Stimulated activated CD8-positive, alpha-beta memory T cell treated with anti-CD3 and anti-CD28 coated beads, Interleukin-4, amount 100 ng/mL, for 24 hours (primary cell): ENCODE measurements around the gene GIMAP8.

Experiments
- DNase-seq: peaks from one replicate; pipeline ENCODE4 v3.0.0-alpha.2; 2020; ENCODE audit warnings: low read depth

The GIMAP8 gene

DNA sequence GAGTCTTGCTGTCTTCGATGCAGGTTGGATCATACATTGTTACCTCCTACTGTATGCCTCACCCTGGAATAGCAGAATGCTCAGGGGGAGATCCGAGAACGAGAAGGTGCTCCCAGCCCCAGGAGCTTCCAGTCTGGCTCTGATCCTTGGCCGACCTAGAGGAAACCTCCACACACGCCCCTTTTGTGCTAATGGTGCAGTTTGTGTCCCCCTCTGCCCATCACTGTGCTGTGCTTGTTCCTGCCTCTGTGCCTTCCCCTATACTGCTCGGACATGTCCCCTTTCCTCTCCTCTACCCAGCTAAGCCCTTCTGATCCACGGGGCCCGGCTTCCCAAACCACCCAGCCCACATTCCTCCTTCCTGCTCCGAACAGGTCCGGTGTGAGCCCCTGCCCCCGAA lies 38.8 kb upstream of the GIMAP8 start:
- DNase-seq: no peak

DNA sequence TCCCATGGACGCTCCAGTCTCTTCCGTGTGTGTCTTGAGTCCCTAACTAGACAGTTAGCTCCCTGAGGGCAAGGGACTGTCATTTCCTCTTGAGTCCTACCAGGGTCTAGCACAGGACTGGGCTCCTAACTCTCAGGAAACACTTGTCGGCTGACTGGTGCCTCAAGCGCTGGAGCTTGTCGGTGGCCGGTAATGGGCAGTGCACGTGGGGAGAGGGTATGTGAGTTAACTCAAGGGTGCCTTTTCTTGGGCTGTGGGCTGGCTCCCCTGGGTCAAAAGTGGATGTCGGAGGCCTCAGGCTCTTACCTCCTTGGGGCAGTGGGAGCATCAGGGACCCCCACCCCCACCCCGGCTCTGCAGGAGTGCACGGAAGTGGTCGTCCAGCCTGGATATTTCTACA lies 38.4 kb upstream of the GIMAP8 start:
- DNase-seq: no peak

GRCh38 chr7:150412518-150413488 lies 37.6 kb upstream of the GIMAP8 start:
- no peak for DNase-seq

- no peak for DNase-seq
These were observed 36.8 kb upstream of the GIMAP8 start for GRCh38 chr7:150413640-150414081.

GRCh38 chr7:150415161-150416153 lies 35.0 kb upstream of the GIMAP8 start:
- DNase-seq: no peak

DNA sequence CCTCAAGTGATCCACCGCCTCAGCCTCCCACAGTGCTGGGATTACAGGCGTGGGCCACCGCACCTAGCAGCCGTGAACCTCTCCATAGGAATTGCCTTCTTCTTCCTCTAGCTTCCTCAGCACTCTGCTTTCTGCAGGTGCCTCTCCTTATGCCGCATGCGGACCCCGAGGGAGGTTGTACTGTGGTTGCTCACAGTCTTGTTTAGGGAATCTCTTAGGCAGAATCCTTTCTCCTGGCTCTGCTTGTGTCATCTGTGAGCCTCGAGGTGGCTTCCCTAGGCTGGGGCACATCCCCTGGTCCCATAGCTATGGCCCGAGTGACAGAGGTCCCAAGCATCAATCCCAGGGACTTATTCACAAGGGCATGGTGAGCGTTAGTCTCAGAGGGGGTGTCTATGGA lies 33.2 kb upstream of the GIMAP8 start:
- DNase-seq: no peak

DNA sequence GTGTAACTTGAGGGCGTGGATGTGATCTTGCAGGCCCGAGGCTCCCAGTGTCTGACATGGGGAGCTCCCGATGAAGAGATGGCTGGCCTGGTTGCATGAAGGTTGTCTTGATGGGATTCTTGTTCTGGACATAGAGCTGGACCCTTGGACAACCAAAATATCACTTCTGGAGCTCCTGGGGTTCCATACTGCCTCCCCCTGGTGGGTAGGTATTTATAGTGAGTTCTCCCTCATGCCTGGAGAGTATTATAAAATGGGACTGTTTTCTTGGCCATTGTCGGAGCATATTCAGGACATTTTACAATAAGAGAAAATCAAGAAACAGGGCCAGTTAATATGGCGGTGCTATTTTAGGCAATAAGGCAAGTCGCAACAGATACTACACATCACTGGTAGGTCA lies 32.6 kb upstream of the GIMAP8 start:
- no peak for DNase-seq

DNA sequence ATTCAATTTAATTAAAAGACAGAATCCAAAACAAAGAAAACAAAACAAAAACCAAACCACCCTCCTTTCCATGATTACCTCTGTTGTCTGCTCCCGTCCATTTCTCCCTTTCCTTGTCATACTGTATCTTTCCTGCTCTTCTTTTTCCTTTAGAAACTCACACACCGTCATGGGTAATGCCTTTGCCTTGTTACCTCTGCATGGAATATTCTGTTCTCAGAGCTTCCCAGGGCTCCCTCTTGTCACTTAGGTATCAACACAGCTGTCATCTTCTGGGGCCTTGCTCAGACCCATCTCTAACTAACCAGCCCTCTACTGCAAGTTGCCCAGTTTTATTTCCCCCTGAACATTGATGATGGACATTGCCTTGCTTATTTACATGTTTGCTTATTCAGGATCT lies 30.2 kb upstream of the GIMAP8 start:
- DNase-seq: no peak

- DNase-seq: peak; percentile 75
These were observed 29.3 kb upstream of the GIMAP8 start for GRCh38 chr7:150420987-150421674.

DNA sequence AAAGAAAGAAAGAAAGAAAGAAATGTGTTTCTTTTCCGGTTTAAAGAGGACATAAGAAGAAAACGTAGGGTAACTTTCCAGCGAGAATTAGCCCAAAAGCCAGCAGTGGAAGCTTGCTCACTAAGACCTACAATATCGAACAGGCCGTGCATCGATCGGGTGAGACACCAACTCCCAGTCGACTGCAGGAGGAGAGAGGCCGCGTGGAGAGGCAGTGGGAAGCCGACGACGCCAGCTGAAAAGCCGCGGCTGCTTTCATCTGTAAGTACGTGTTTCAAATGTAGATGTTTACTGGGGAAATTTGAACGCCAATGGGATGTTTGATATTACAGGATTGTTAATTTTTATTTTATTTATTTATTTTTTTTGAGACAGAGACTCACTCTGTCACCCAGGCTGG lies 28.6 kb upstream of the GIMAP8 start:
- DNase-seq: no peak

DNA sequence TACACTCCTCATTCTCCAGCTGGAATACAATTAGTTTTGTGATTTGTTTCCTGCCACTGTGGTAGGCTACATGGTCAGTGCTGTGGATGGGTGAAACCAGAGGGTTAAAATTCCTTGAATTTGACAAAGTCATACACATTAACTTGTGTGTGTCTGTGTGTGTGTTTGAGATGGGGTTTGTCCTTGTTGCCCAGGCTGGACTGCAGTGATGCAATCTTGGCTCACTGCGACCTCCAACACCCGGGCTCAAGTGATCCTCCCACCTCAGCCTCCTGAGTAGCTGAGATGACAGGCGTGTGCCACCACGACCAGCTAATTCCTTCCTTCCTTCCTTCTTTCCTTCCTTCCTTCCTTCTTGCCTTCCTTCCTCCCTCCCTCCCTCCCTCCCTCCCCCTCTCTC lies 24.8 kb upstream of the GIMAP8 start:
- DNase-seq: no peak

GRCh38 chr7:150428671-150429451 lies 21.6 kb upstream of the GIMAP8 start:
- DNase-seq: no peak

DNA sequence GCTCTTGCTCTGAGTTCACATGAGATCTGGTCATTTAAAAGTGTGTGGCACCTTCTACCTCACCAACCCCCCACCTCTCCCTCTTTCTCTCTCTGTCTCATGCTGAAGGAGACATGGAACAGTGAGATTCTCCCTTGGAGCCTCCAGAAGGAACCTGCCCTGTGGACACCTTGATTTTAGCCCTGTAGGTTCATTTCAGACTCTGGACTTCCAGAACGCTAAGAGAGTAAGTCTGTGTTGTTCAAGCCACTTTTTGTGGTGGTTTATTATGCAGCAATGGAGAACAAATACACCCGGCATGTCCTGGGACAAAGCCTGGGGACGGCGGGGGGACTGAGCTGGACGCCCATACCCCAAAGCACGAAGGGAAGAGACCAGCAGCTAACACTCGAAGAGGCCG lies 20.7 kb upstream of the GIMAP8 start:
- DNase-seq: no peak

GRCh38 chr7:150430465-150431085 lies 19.9 kb upstream of the GIMAP8 start:
- DNase-seq: no peak

DNA sequence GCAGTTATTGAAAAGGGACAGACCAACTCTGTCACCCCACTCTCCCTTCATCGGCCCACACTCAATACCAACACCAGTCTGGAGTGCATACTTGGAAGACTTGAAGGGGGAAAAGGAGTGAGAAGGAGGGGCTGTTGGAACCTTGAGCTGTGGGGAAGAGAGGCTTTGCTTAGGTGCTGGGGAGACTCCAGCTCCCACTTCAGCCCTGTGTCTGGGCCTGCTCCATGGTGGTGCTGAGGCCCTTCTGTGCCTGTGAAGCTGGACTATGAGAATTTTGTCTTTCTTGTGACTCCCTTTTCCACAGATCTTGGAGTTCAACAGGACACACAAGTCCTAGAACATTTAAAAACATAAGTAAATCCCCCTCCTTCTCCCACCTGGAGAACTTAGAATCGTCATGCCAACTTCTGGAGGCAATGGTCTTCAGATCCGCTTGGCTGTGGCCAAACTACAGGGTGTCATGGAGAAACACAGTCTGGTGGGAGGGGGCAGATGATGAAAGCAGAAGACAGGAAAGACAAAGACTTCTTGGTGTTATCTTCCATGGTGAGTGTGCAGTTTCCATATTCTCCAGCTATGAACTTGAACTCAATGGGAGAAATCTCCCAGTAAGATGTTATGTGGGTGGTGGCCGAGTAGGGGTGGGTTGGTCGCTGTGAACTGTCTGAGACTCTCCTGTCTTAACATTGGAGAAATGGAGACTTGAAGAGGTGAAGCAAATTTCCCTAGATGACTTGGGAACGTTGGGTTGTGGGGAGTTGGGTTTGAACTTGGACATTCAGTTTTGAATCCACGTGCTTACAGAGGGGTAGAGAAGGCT lies 18.4 kb upstream of the GIMAP8 start:
- no peak for DNase-seq

DNA sequence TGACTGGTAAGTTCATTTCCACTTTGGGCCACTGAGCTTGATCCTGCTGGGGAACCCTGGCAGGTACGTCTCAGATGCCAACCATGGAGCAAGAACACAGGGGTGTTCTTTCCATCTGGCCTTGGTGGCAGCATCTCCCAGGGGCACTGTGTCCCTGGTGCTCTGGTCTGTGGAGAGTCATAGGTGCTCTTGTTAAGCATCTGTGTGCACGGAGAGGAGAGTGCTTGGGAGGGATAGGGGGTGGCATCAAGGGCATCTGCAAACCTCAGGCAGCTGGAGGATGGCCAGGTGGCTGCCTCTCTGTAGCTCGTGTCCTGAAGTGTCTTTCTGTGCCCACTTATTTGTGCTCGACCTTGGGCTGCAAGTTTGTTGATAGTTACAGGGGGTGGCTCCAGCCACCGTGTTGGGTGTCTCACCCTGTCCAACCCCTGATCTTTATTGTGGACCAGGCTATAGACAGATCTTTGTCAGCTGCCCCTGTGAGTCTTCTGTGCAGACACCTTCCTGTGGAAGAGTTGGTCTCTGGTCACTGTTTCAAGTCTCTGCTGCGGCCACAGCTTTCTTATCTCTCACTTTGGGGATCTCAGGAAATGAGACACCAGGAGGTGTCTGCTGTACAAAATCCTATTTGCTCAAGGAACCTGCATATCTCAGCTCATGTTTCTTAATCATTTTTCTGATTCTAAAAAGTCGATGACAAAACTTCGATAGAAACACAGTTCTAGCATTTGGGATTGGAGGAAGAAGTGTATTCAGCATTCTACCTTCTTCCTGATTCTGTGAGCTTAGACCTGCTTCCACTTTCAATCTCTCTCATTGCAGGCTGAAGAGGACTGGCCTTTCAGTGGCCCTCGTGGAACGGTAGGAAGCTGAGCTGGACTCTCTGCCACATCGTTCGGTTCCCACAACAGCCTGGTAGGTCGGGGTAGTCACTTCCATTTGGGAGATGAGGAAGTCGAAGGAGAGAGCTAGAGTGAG lies 17.2 kb upstream of the GIMAP8 start:
- DNase-seq: no peak

DNA sequence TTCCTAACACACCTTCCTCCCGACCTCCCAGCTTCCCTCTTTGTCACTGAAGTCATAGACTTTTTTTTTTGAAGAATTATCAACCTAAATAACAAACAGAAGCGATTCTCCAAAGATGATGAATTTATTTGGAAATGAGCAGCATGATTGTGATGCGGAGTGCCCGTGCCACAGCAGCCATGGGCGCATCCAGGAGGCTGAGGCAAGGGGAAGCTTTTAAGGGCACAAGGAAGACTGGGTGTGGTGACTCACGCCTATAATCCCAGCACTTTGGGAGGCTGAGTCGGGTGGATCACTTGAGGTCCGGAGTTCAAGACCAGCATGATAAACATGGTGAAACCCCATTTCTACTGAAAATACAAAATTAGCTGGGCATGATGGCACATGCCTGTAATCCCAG lies 16.2 kb upstream of the GIMAP8 start:
- no peak for DNase-seq

DNA sequence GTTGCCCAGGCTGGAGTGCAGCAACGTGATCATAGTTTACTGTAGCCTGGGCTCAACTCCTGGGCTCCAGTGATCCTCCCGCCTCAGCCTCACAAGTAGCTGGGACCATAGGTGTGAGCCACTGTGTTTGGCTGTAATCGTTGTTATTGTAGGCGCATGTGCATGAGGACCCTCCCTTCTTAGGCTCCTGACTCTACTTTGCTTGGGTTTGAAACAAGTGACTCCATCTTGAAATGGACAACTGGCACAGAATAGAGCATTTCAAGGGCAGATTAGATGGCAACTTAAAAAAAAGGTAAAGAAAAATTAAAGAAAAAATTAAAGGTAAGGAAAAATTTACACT lies 15.4 kb upstream of the GIMAP8 start:
- DNase-seq: no peak
